Rectal smooth muscle tissue (tissue), 1 donor: ENCODE data around the gene SLC25A42.
"Not testable (repeated sequence)": the region's sequence is repeated elsewhere in the genome, so short reads cannot be mapped to it uniquely, and the experiment has no call there.

Source experiments
- H3K27ac ChIP-seq: one replicate; pipeline ENCODE4 v1.7.0; 2013; ENCODE audit warnings: low read depth, low read length, inconsistent platforms
- H3K27me3 ChIP-seq: one replicate; pipeline ENCODE4 v1.7.0; 2013; ENCODE audit warnings: low read length; ENCODE audit not compliant: control insufficient read depth, insufficient read depth
- H3K36me3 ChIP-seq: one replicate; pipeline ENCODE4 v1.7.0; 2013; ENCODE audit warnings: low read length; ENCODE audit not compliant: control insufficient read depth, insufficient read depth
- H3K4me1 ChIP-seq: one replicate; pipeline ENCODE4 v1.7.0; 2013; ENCODE audit warnings: low read length; ENCODE audit not compliant: control insufficient read depth, insufficient read depth
- H3K4me3 ChIP-seq: one replicate; pipeline ENCODE4 v1.7.0; 2013; ENCODE audit warnings: low read length
- H3K9ac ChIP-seq: one replicate; pipeline ENCODE4 v1.7.0; 2013; ENCODE audit warnings: low read length

SLC25A42 gene

DNA sequence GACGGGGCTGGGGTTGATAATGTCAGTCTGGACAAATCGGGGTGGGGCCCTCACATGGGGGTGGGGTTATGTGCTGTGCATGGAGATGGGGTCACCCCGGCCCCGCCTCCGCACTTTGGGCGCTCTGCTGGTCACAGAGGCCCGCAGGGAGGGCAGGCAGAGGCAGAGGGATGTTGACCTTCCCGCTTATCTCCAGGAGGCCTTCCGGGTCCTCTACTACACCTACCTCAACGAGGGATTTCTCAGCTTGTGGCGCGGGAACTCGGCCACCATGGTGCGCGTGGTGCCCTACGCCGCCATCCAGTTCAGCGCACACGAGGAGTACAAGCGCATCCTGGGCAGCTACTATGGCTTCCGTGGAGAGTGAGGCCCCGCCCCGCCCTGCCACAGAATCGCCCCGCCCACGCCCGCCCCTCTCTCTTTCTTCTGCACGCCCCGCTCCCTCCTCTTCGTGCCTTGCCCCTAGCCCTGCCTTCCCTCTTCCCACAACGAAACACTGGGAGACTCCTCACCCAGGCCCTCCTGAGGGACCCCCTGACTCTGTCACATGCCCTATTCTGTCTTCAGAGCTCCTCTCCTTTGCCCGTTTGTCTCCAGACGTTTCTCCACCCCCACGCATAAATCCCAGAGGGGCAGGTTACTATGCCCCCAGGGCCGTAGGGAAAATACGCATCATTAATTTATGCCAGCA lies 41.7 kb downstream of the SLC25A42 start:
- peak overlapping the region; percentile 58 for H3K4me3 ChIP-seq
- H3K36me3 ChIP-seq: peaks cover 7% of the 10 kb centered on the region
- no peaks in the 10 kb centered on the region for H3K4me1 ChIP-seq
- H3K27me3 ChIP-seq: no peaks in the 10 kb centered on the region
- H3K27ac ChIP-seq: no peak overlapping the region
- H3K9ac ChIP-seq: no peak overlapping the region

DNA sequence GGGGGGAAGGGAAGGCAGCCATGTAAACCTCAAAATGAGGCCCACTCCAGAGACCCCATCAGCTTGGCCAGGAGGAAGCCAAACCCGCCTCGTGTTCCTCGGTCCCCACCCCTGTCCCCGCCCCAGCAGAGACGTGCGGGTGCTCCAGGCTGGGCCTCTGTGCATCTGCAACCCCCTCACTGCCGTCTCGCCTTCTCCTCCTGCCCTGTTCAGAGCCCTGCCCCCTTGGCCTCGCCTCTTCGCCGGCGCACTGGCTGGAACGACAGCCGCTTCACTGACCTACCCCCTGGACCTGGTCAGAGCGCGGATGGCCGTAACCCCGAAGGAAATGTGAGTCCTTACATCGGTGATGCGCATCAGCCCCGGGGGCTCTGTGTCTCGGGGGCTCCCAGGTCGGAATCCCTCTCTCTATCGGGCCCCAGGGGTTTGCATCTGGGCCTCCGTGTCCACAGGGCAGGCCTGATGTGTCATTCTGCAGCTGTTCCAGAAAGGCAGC lies 42.3 kb downstream of the SLC25A42 start:
- H3K36me3 ChIP-seq: peaks cover 6% of the 10 kb centered on the region
- no peak overlapping the region for H3K9ac ChIP-seq
- H3K4me1 ChIP-seq: no peaks in the 10 kb centered on the region
- no peak overlapping the region for H3K27ac ChIP-seq
- H3K4me3 ChIP-seq: peak overlapping the region; percentile 58
- H3K27me3 ChIP-seq: no peaks in the 10 kb centered on the region

DNA sequence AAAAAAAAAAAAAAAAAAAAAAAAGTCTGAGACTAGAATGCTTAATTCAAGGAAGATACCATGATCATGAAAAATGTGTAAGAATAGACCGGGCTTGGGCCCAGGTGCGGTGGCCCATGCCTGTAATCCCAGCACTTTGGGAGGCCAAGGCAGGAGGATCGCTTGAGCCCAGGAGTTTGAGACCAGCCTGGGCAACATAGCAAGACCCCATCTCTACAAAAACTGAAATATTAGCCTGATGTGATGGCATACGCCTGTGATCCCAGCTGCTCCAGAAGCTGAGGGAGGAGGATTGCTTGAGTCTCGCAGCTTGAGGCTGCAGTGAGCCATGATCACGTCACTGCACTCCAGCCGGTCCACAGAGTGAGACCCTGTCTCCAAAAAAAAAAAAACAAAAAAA lies 43.1 kb downstream of the SLC25A42 start:
- H3K9ac ChIP-seq, H3K4me1 ChIP-seq, H3K4me3 ChIP-seq, H3K27ac ChIP-seq, H3K36me3 ChIP-seq, H3K27me3 ChIP-seq: not testable (repeated sequence)

DNA sequence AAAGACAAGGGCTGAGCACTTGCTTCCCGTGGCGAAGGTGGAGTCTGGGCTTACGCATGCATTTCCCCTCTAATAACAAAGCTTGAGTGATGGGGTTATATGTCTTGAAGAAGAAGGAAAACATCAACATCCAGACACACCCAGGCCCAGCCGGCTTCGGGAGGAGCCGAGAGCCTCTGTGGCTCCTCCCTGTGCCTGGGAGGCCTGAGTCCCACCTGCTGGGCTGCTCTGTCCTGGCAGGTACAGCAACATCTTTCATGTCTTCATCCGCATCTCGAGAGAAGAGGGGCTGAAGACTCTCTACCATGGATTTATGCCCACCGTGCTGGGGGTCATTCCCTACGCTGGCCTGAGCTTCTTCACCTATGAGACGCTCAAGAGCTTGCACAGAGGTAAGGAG lies 43.9 kb downstream of the SLC25A42 start:
- no peak overlapping the region for H3K4me3 ChIP-seq
- no peak overlapping the region for H3K27ac ChIP-seq
- H3K9ac ChIP-seq: no peak overlapping the region
- no peaks in the 10 kb centered on the region for H3K27me3 ChIP-seq
- H3K4me1 ChIP-seq: no peaks in the 10 kb centered on the region
- H3K36me3 ChIP-seq: peaks cover 4% of the 10 kb centered on the region

DNA sequence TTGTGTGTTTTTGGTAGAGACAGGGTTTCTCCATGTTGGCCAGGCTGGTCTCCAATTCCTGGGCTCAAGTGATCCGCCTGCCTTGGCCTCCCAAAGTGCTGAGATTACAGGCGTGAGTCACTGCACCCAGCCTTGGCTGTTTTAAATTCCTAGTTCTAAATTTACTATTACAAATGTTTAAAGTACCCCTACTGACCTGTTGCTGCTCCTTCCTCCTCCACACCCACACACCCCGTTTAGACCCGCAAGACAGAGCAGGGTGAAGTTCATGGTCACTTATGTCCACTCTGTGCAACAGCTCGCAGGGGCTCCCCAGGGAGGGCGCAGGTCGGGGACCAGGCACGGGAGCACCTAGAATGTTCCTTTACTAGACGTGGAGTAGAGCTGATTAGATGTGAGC lies 45.8 kb downstream of the SLC25A42 start:
- Histone ChIP-seq H3K36me3 (peaks cover 4% of the 10 kb centered on the region), H3K4me3 (no peak overlapping the region), H3K9ac (no peak overlapping the region), H3K4me1 (no peaks in the 10 kb centered on the region), H3K27ac (no peak overlapping the region), H3K27me3 (no peaks in the 10 kb centered on the region)

DNA sequence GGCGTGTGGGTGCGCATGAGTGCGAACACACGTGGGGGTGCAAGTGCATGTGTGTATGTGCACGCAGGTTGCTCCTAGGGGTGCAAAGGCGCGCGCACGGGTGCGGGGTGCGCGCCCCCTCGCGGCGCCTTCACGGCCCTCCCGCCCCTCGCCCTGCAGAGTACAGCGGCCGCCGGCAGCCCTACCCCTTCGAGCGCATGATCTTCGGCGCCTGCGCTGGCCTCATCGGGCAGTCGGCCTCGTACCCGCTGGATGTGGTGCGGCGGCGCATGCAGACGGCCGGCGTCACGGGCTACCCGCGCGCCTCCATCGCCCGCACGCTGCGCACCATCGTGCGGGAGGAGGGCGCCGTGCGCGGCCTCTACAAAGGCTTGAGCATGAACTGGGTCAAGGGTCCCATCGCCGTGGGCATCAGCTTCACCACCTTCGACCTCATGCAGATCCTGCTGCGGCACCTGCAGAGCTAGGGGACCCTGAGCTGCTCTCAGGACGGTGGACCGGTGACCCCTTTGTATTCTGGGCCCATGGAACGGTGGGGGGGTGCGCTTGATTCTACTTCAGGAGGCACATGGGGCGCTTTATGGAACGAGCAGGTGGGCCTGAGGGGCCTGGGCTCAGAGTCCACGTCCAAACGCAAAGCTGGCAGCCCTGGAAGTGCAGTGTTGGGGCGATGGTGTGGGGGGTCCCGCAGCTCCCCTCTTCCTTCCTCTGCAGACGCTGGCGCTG lies 46.8 kb downstream of the SLC25A42 start:
- no peak overlapping the region for H3K4me3 ChIP-seq
- H3K36me3 ChIP-seq: peaks cover 4% of the 10 kb centered on the region
- H3K9ac ChIP-seq: no peak overlapping the region
- no peaks in the 10 kb centered on the region for H3K4me1 ChIP-seq
- no peak overlapping the region for H3K27ac ChIP-seq
- H3K27me3 ChIP-seq: no peaks in the 10 kb centered on the region

DNA sequence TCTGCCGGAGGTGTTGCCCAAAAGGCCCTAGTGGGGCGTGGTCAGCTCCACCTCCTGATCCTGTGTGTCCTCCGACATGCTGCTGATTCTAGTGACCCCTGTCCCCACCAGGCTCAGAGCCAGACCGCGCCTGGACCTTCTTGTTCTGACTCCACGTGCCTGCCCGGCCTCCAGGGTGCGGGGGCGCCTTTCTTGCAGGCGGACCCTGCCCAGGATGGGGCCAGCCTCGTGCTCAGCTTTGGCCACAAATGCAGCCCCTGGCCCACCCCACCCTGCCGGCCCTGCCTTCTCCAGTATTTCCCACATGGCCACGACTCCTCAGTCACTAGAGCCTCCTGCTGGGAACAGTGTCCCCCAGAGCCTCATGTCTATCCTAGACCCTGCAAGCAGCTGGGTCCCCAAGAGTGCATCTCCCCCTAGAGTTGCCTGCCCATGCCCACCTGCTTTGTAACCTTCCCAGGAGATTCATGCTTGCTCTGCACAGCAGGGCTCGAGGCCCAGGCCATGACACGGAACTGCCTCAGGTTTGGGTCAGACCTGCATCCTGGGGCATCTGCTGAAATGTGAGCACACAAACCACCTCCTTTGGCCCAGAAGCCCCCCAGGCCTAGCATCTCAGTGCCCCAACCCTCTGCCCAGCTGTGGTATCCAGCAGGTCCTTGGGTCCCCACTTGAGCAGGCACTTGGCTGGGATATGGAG lies 47.5 kb downstream of the SLC25A42 start:
- H3K4me1 ChIP-seq: no peaks in the 10 kb centered on the region

DNA sequence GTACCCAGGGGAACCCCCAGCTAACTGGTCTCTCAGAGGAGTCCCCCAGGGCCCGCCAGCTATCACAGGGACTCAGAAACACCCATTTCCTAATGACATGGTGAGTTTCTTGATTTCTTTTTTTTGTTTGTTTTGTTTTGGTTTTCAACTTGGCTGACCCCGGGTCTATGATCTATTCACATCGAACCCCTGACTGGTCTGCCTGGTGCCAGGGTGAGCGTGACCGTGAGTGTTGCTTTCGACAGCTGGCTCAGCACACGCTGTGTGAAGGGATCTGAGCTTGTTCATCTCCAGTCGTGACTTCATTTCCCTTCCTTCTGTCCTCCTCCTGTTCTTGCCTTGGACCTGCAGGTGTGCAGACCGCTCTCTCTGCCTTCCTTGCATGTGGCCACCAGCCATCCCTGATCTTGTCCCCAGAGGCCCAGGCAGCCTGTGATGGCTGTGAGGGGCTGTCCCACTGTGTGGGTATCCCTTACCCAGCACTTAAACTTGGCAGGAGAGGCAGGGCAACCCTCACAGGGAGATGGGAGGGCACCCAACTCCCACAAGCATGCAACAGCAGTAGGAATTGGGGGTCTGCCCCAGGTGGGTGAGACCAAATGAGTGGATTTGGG lies 48.3 kb downstream of the SLC25A42 start:
- peaks cover 4% of the 10 kb centered on the region for H3K36me3 ChIP-seq
- no peak overlapping the region for H3K9ac ChIP-seq
- H3K27me3 ChIP-seq: no peaks in the 10 kb centered on the region
- no peaks in the 10 kb centered on the region for H3K4me1 ChIP-seq
- H3K4me3 ChIP-seq: no peak overlapping the region
- H3K27ac ChIP-seq: no peak overlapping the region

More for the DNA sequence above, 47.5 kb downstream of the SLC25A42 start:
- no peak overlapping the region for H3K27ac ChIP-seq
- no peaks in the 10 kb centered on the region for H3K27me3 ChIP-seq
- no peak overlapping the region for H3K4me3 ChIP-seq
- peaks cover 4% of the 10 kb centered on the region for H3K36me3 ChIP-seq
- no peak overlapping the region for H3K9ac ChIP-seq

DNA sequence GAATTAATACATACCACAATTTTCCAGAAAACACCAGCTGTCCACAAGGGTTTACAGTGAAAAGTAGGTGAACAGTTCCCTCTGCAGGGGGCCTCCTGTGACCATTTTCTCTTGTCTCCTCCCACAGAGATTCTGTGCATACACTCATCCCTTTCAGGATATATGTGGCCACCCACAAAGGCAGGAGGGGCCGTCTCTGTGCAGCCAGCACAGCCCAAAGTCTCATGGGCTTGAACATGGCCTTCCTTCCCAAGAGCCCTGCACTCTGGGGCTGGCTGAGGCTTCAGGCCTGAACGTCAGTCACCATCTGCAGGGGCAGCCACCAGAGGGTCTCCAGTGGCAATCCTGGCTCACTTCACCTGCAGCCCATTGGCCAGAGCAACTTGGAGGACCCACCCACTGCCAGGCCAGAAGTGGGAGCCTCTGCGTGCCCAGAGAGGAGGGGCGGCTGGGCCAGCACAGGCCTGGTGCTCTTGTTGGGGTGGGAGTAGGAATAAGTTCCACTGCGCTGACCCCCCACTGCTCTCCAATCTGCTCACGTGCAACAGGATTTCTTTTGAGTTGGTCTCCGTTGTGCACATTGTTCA lies 49.3 kb downstream of the SLC25A42 start:
- Histone ChIP-seq H3K27ac (no peak overlapping the region), H3K4me1 (no peaks in the 10 kb centered on the region), H3K27me3 (no peaks in the 10 kb centered on the region), H3K9ac (no peak overlapping the region), H3K4me3 (no peak overlapping the region), H3K36me3 (no peaks in the 10 kb centered on the region)

DNA sequence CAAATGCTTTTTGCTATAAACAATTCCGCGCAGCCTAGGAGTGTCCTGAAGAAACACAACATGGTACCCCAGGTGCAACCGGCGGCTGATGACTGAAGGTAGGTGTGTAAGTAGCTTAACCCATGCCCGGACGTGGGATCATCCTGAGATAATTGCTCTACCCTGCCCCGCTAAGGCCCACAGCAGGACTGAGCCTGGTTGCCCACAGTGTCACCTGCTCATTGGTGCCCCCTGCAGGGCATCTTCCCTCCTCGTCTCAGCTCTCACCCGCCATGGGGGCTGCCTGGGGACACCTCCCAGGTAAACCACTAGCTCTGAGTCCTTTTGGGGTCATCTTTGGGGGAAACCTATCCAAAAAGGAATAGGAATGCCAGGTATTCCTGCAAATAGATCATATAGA lies 52.2 kb downstream of the SLC25A42 start:
- Histone ChIP-seq H3K4me3 (no peak overlapping the region), H3K27ac (no peak overlapping the region), H3K9ac (no peak overlapping the region), H3K27me3 (no peaks in the 10 kb centered on the region), H3K4me1 (no peaks in the 10 kb centered on the region), H3K36me3 (peaks cover 4% of the 10 kb centered on the region)

DNA sequence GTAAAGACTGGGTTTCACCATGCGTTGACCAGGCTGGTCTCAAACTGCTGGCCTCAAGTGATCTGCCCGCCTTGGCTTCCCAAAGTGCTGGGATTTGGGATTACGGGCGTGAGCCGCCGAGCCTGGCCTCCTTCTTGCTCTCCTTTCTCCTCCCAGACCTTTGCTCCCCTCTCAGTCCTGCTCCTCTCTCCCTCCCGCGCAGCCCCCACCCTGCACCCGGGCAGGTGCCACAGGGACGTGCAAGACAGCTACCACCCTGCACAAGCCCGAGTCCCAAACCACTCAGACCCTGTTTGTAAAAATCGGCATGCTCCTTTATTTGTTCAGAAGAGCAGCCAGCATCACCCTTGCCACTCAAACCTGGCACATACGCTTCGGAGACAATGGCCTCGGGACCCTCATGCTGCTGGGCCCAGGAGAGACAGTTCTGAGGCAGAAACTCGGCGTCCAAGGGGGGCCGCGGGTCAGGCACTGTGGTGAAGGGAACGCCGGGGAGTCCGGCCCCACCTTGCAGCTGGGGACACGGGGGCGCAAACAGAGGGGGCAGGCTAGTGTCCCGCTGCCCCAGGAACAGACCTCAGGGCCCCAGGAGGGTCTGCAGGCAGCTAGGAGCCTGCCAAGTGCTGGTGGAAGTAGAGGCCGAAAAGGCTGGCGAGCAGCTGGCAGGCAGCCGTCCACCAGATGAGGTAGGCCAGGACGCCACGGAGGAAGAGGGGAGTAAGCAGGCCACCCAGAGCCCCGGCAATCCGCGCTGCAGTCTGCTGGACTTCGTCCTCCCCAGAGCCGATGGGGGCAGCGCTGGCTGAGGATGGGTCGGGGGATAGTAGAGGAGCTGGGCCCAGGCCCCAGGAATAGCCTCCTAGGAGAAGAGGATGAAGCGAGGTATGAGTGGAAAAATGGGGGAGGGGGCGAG lies 55.8 kb downstream of the SLC25A42 start:
- H3K27ac ChIP-seq: peak overlapping the region; percentile 58
- H3K4me1 ChIP-seq: no peaks in the 10 kb centered on the region
- H3K36me3 ChIP-seq: peaks cover 4% of the 10 kb centered on the region
- no peak overlapping the region for H3K9ac ChIP-seq
- no peaks in the 10 kb centered on the region for H3K27me3 ChIP-seq
- peak overlapping the region; percentile 21 for H3K4me3 ChIP-seq
